IPS-15b (cell line): Measurements from ENCODE around the gene NUBP2.

Experiments
- H3K27me3 ChIP-seq: one replicate; pipeline ENCODE4 v1.6.1; 2013; ENCODE audit warnings: low read length; ENCODE audit not compliant: control insufficient read depth, insufficient read depth
- H3K36me3 ChIP-seq: one replicate; pipeline ENCODE4 v1.6.1; 2013; ENCODE audit warnings: low read length; ENCODE audit not compliant: control insufficient read depth, insufficient read depth
- H3K4me1 ChIP-seq: one replicate; pipeline ENCODE4 v1.6.1; 2013; ENCODE audit warnings: mild to moderate bottlenecking, low read length; ENCODE audit not compliant: control insufficient read depth, insufficient read depth
- H3K4me3 ChIP-seq: one replicate; pipeline ENCODE4 v1.5.1; 2013; ENCODE audit warnings: low read depth, low read length
- H3K9ac ChIP-seq: one replicate; pipeline ENCODE4 v1.6.1; 2013; ENCODE audit warnings: low read depth, mild to moderate bottlenecking, low read length
- H3K9me3 ChIP-seq: one replicate; pipeline ENCODE4 v1.6.1; 2013; ENCODE audit warnings: mild to moderate bottlenecking, low read length; ENCODE audit not compliant: control insufficient read depth, insufficient read depth

The NUBP2 gene, protein sequence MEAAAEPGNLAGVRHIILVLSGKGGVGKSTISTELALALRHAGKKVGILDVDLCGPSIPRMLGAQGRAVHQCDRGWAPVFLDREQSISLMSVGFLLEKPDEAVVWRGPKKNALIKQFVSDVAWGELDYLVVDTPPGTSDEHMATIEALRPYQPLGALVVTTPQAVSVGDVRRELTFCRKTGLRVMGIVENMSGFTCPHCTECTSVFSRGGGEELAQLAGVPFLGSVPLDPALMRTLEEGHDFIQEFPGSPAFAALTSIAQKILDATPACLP

DNA sequence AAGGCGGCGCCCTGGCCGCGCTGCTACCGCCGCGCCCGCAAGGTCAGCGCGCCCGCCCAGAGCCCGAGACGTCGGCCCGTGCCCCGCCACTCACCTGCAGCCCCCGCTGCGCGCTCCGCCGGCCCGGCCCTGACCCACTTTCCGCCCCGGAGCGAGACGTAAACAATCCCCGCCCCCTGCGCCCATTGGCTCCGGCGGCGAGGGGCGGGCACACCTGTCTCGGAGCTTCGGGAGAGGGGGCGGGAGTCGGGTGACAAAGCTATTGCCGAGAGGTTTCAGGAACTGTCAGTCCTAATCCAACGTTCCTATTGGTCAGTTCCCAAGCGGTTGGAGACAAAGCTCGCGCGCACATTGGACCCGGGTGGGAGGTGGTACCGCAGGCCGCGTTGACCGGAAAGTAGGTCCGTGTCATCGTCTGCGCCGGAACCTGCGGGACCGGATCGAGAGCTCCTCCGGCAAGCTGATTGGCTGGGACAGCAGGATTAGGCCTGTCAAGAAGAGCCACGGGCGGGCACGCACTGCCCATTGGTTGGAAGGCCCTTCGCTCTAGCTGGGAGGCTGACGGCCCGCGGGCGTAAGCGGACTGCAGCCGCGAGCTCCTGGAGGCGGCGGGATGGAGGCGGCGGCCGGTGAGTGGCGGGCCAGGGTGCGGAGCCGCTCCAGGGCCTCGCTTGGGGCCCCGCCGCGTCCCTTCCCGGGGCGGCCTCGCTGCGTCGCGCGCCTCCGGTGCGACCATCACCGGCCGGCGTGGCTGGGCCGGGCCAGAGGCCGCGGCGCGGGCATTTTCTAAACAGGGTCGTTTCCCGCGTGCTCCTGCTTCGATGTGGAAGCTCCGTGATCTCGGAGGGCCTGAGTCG, at the start of gene NUBP2, which contains the start of gene SPSB3:
TSS of gene NUBP2 (plus strand) at position 553 of the 857 bp plus-strand sequence. CDS start at position 614, 61 bp downstream.
TSS of gene SPSB3 (minus strand) at position 164 of the 857 bp plus-strand sequence. CDS start 1,088 bp downstream, outside the sequence.
- Histone ChIP-seq H3K36me3 (peaks cover 31% of the 10 kb centered on the region), H3K4me1 (no peaks in the 10 kb centered on the region), H3K4me3 (peak within 1 kb of the TSS; percentile 90), H3K27me3 (no peaks in the 10 kb centered on the region), H3K9ac (peak within 1 kb of the TSS; percentile 70), H3K9me3 (no peaks in the 10 kb centered on the region)

GRCh38 chr16:1734123-1734522, 48.6 kb upstream of the NUBP2 start:
- H3K27me3 ChIP-seq = no peaks in the 10 kb centered on the region
- no peaks in the 10 kb centered on the region for H3K4me1 ChIP-seq
- peaks cover 22% of the 10 kb centered on the region for H3K36me3 ChIP-seq
- peaks cover 3% of the 10 kb centered on the region for H3K9me3 ChIP-seq
- H3K9ac ChIP-seq = no peak overlapping the region
- H3K4me3 ChIP-seq = no peak overlapping the region

DNA sequence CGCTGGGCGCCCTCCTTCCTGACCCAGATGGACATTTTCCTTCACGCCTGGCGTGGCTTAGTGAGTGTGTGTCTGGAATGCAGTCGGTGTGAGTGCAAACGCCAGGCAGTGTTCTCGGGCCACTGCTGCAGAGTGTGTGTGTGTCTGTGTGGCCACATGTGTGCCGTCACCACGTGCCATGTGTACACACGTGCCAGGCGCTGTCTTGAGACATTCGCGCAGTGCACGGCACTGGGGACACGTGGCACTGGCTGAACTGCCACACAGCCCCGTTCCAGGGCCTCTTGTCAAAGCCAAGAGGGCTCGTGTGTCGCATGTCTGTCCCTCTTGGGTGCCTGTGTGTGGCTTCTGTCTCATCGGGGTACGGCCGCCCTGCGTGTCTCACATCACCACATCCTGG, 47.9 kb upstream of the NUBP2 start:
- no peak overlapping the region for H3K9ac ChIP-seq
- H3K27me3 ChIP-seq = no peaks in the 10 kb centered on the region
- H3K4me3 ChIP-seq = no peak overlapping the region
- peaks cover 21% of the 10 kb centered on the region for H3K36me3 ChIP-seq
- no peaks in the 10 kb centered on the region for H3K4me1 ChIP-seq
- H3K9me3 ChIP-seq = peaks cover 3% of the 10 kb centered on the region

- Histone ChIP-seq H3K9me3 (peaks cover 3% of the 10 kb centered on the region), H3K4me1 (no peaks in the 10 kb centered on the region), H3K9ac (no peak overlapping the region), H3K4me3 (no peak overlapping the region), H3K27me3 (no peaks in the 10 kb centered on the region), H3K36me3 (peaks cover 15% of the 10 kb centered on the region)
Measured at GRCh38 chr16:1740234-1740633, 42.5 kb upstream of the NUBP2 start.

- no peaks in the 10 kb centered on the region for H3K4me1 ChIP-seq
- peaks cover 15% of the 10 kb centered on the region for H3K36me3 ChIP-seq
- no peak overlapping the region for H3K4me3 ChIP-seq
- no peaks in the 10 kb centered on the region for H3K27me3 ChIP-seq
- H3K9me3 ChIP-seq = peaks cover 3% of the 10 kb centered on the region
- no peak overlapping the region for H3K9ac ChIP-seq
Measured at GRCh38 chr16:1740781-1741490, 41.8 kb upstream of the NUBP2 start.

DNA sequence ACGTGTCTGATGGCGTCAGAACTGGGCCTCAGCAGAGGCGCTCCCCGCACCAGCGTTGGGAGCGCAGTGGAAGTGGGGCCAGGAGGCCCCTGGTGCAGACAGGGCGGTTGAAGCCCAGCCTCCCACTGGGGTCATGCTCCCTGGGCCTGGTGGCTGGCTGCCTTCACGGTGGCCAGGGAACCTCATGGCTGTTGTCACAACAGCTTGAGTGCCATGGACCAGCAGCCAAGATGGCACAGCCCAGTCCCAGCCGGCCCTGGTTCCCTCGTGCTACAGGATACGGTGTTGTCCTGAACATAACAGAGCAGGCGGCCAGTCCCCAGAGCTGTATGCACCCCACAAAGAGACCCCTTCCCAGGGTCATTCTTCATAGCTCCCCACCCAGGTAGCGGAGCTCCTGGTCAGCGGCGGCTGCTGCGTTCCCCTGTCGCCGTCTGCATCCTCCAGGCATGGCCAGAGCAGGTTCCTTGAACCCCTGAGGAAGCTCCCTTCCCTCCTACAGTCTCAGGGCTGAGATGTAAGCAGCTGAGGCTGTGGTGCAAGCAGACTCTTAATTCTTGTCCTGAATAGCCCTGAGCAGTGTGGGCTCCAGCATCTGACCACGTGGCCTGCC, 41.1 kb upstream of the NUBP2 start:
- peaks cover 3% of the 10 kb centered on the region for H3K9me3 ChIP-seq
- peaks cover 15% of the 10 kb centered on the region for H3K36me3 ChIP-seq
- H3K4me1 ChIP-seq = no peaks in the 10 kb centered on the region
- H3K4me3 ChIP-seq = no peak overlapping the region
- H3K27me3 ChIP-seq = no peaks in the 10 kb centered on the region
- no peak overlapping the region for H3K9ac ChIP-seq

GRCh38 chr16:1743376-1744337, 39.1 kb upstream of the NUBP2 start:
- H3K27me3 ChIP-seq = no peaks in the 10 kb centered on the region
- H3K4me3 ChIP-seq = no peak overlapping the region
- H3K4me1 ChIP-seq = no peaks in the 10 kb centered on the region
- H3K9ac ChIP-seq = no peak overlapping the region
- peaks cover 28% of the 10 kb centered on the region for H3K36me3 ChIP-seq
- no peaks in the 10 kb centered on the region for H3K9me3 ChIP-seq

DNA sequence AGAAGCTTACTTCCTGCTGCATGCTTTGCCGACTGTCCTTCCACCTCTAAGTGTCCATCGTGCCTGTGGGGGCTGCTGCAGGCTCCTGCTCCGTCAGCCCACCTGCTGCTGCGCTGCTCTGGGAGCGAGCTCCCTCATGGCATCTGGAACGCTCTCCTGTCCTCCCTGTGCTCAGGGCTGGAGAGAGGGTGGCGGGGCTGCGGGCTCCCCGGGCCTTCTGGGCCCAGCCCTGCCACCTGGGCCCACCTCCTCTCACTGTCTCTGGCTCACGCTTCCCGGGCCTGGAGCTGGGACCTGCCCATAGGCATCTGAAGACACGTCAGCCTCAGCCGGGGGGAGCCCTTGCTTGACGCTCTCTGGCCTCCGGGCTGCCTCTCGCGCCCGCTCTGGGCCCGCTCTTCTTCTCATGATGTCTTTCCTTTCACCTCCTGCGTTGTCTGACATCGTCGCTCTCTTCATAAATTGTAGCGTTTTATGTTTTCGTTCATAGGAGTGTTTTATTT, 38.4 kb upstream of the NUBP2 start:
- Histone ChIP-seq H3K27me3 (no peaks in the 10 kb centered on the region), H3K9me3 (no peaks in the 10 kb centered on the region), H3K9ac (no peak overlapping the region), H3K36me3 (peaks cover 32% of the 10 kb centered on the region), H3K4me1 (no peaks in the 10 kb centered on the region), H3K4me3 (no peak overlapping the region)

DNA sequence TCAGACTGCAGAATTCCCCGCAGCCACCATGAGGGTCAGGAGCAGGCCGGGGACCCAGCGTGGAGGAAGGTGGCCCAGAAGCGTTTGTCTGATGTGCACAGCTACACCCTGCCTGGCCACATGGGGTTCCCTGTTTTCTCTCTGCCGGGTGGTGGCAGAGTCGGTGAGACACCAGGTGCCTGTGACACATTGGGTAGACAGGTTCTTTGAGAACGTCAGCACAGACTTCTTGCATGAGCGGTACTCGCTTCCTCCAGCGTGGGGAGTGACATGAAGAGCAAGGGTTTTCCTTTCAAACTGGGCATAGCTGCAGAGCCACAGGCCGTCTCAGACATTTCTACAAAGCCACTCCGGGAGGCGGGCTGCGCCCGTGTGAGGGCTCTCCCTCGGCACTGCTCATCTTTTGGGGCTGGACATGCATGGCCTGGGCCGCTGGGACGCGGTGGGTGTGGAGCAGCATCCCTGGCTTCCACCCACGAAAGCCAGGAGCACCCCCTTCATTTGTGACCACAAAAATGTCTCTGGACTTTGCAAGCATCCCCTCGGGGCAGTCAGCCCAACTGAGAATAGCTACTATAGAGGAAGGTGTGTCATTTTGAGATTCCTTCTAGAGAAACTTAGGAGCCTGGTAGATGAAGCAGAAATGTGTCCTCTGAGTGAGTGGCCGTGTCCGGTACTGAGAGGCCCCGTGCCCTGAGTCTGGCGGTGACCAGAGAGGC, 37.4 kb upstream of the NUBP2 start:
- peaks cover 26% of the 10 kb centered on the region for H3K36me3 ChIP-seq
- H3K9ac ChIP-seq = no peak overlapping the region
- no peaks in the 10 kb centered on the region for H3K27me3 ChIP-seq

More for the DNA sequence above, 37.4 kb upstream of the NUBP2 start:
- no peak overlapping the region for H3K4me3 ChIP-seq
- H3K4me1 ChIP-seq = no peaks in the 10 kb centered on the region
- H3K9me3 ChIP-seq = no peaks in the 10 kb centered on the region
